HTR-8/SVneo (cell line): ENCODE measurements around the gene CDC27.
"Not testable (repeated sequence)": the region's sequence is repeated elsewhere in the genome, so short reads cannot be mapped to it uniquely, and the experiment has no call there.

Experiments used
- DNase-seq: peaks from one replicate; pipeline ENCODE4 v3.0.0; 2011; ENCODE audit warnings: low spot score, mixed read lengths; ENCODE audit not compliant: insufficient read length
- FAIRE-seq: peaks from 2 replicates; lab custom pipeline; 2011; peaks lifted over from hg19 to GRCh38; lab: Jason Lieb, UNC

The CDC27 gene

GRCh38 chr17:47164263-47164662 is 24.8 kb downstream of the CDC27 start:
- peak; percentile 72 for FAIRE-seq
- DNase-seq, result no peak

GRCh38 chr17:47162013-47162622 is 27.0 kb downstream of the CDC27 start:
- DNase-seq (no peak), FAIRE-seq (no peak)

DNA sequence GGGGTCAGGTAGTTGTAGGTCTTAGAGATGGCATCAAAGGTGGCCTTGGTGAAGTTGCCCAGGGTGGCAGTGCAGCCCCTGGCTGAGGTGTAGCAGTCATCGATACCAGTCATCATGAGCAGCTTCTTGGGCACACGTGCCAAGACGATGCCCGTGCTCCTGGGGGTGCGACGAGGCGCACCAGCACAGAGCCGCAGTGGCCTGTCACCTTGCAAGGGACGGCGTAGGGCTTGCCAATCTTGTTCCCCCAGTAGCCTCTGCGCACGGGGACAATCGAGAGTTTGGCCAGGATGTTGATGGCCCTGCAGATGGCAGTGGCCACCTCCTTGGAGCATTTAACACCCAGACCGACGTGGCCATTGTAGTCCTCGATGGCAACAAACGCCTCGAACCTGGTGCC is 29.8 kb downstream of the CDC27 start:
- no peak for FAIRE-seq

DNA sequence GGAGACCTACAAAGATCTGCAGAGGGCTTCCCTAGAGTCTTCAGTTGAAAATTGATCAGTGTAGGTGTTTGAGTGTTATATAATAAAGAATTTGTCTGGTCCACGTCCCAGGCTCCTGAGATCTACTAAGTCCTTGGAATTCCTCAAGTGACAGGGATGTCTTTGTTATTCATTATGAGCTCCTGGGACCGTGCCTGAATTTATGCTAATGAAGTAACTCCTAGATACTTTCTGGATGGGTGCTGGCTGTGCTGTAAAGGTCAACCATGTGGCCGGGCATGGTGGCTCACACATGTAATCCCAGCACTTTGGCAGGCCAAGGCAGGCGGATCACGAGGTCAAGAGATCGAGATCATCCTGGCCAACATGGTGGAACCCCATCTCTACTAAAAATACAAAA is 43.7 kb downstream of the CDC27 start:
- DNase-seq, result no peak
- FAIRE-seq, result no peak

More for the DNA sequence above, 29.8 kb downstream of the CDC27 start:
- no peak for DNase-seq

- DNase-seq (no peak), FAIRE-seq (no peak)
Measured at GRCh38 chr17:47135235-47135634, 53.9 kb downstream of the CDC27 start.

GRCh38 chr17:47134354-47134753 is 54.7 kb downstream of the CDC27 start:
- not testable (repeated sequence) for DNase-seq, FAIRE-seq

GRCh38 chr17:47131761-47132160 is 57.3 kb downstream of the CDC27 start:
- DNase-seq (no peak), FAIRE-seq (no peak)

- not testable (repeated sequence) for DNase-seq, FAIRE-seq
Measured at GRCh38 chr17:47126835-47127234, 62.3 kb downstream of the CDC27 start.

GRCh38 chr17:47123262-47123661 is 65.8 kb downstream of the CDC27 start:
- not testable (repeated sequence) for FAIRE-seq, DNase-seq

DNA sequence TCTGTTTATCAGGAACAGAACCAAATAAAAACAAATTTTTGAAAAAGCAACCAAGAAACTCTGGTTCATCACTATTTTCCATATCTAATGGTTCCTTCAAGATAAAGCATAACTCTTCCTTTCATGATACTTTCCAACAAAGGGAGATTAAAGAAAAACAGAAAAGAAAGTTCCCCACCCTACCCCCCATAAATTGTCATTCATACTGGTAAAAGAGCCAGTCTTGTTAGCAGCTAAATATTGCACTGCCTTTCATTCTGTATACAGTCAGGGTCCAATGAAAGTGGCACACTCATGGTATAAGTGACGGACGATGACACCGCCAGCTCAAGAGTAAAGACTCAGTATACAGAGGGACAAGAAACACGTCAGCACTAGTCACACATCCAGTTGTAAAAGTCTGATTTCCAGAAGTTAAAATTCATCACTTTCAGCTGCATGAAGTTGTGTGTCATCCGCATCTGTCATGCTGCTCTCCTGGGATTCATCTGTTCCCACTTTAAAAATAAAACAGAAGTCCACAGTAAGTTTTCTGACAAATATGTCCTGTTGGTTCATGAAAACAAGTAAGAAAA is 68.5 kb downstream of the CDC27 start:
- FAIRE-seq (no peak), DNase-seq (no peak)

- FAIRE-seq, result peak; percentile 13
- DNase-seq, result peak; percentile 32
Measured at GRCh38 chr17:47119746-47120520, 69.2 kb downstream of the CDC27 start.

DNA sequence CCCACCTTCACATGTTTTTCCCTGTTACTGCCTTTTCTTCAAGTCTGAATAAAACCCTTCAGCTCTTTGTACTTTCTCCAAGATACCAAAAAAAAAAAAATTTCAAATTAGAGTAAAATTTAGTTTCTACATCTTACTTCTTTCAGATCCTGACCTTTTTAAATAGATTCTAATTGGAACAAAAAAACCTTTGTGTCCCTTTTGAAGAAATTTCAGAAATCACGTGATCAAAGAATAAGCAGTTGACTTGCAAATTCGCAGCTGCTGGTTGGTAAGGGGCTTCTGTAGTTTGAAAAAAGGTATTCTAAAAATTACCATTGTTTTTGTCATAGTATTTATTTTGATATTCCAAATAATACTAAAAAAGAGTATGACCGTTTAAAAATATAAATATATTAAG is 71.7 kb downstream of the CDC27 start:
- no peak for DNase-seq
- no peak for FAIRE-seq

DNA sequence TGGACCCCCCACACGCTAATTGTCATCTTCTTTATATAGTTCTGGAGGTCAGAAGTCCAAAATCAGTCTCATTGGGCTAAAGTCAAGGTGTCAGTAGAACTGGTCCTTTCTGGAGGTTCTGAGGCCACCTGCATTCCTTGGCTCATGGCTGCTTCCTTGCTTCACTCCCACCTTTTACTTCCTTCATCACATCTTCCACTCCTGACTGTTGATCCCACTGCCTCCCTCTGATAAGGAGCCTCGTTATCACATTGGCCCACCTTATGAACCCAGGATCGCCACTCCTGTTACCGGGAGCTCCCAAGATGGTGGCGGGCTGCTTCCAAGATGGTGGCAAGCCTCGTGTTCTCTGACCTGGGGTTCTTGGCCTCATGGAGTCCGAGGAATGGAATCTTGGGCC is 83.0 kb downstream of the CDC27 start:
- no peak for FAIRE-seq
- DNase-seq, result no peak

DNA sequence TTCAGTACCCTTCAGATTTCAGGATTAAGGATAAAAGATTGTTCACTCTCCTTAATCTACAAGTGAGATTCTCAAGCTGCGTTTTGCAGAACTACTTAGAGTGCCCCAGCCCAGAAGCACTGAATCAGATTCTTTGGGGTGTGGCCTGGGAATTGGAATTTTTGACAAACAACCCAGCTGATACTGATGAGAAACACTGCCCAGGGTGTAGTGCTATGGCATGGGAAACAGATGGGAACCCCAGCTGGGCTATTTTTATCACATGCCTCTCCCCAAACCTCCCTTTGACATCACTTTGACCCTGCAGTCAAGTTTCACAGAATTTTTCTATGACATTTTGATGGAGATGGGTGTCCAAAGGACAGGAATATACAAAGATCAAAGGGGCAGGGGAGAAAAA is 83.8 kb downstream of the CDC27 start:
- not testable (repeated sequence) for DNase-seq, FAIRE-seq

- FAIRE-seq (no peak), DNase-seq (no peak)
Measured at GRCh38 chr17:47102914-47103313, 86.2 kb downstream of the CDC27 start.

DNA sequence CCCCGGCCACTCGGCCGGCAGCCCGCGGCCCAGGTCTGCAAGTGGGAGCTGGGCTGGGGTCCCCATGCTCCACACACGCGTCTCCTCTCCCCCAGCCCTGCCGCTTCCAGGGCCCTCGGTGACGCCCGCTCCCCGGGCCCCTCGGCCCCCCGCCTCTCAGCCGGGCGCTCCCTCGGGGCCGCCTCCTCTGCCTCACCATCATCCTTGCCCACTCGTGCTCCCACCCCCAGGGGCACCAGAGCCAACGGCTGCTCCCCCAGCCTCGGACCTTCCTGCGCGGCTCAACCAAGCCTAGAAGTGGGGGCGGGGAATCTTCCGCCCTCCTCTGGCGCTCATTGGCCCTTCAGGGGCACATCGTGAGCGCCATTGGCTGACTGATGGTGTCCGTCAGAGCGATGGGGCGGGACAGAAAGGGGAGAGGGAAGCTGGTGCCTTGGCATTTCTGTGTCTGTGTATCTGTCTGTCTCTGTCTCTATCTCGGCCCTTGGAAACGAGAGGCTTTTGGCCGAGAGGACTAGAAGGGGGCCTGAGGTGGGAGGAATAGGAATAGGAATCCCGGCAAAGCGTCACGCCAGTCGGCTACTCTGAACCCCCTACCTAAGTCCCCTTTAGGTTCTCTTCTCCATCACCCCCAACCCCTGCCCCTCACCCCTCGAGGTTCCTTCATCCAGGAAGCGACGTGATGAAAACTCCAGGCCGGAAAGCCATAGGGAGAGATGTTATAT is 88.9 kb downstream of the CDC27 start:
- FAIRE-seq, result peak; percentile 99

DNA sequence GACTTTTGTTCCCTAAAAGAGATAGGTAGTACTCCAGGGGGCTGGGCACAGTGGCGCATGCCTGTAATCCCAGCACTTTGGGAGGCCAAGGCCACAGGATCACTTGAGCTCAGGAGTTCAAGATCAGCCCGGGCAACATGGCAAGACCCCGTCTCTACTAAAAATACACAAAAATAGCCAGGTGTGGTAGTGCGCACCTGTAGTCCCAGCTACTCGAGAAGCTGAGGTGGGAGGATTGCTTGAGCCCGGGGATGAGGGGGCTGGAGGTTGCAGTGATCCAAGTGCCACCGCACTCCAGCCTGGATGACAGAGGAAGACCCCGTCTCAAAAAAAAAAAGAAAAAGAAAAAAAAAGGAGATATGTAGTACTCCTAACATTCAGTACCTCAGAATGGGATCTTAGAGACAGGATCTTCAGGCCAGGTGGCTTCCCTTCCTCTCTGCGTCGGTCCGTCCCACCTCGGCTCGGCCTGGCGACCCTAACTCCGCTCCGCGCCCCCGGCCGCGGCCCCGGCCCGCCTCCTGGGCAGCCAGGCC is 89.6 kb downstream of the CDC27 start:
- FAIRE-seq, result no peak
- no peak for DNase-seq

More for the DNA sequence above, 88.9 kb downstream of the CDC27 start:
- peak; percentile 86 for DNase-seq

GRCh38 chr17:47096343-47096742 is 92.8 kb downstream of the CDC27 start:
- FAIRE-seq, result no peak
- DNase-seq, result no peak

DNA sequence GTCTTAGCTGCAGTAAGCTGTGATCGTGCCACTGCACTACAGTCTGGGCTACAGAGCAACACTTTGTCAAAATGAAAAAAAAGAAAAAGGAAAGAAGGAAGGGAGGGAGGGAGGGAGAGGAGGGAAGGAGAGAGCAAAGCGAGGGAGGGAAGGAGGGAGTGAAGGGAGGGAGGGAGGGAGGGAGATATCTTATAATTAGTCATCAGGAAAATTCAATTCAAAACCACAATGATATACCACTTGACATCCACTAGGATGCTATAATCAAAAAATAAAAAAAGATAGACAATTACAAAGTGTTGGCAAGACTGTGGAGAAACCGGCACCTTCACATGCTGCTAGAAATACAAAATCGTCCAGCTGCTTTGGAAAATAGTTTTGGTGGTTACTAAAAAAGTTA is 93.8 kb downstream of the CDC27 start:
- no peak for FAIRE-seq
- DNase-seq, result no peak

- DNase-seq (no peak), FAIRE-seq (no peak)
Measured at GRCh38 chr17:47087093-47087492, 102.0 kb downstream of the CDC27 start.
